HG03103 (cell line): Measurements from ENCODE around the gene PLIN1.

Experiments used
- ATAC-seq: cut with Tn5 transposase; IDR thresholded peaks from one replicate; pipeline ENCODE4 v1.9.1; 2021; ENCODE audit warnings: low read depth; ENCODE audit not compliant: unreplicated experiment

The PLIN1 gene

DNA sequence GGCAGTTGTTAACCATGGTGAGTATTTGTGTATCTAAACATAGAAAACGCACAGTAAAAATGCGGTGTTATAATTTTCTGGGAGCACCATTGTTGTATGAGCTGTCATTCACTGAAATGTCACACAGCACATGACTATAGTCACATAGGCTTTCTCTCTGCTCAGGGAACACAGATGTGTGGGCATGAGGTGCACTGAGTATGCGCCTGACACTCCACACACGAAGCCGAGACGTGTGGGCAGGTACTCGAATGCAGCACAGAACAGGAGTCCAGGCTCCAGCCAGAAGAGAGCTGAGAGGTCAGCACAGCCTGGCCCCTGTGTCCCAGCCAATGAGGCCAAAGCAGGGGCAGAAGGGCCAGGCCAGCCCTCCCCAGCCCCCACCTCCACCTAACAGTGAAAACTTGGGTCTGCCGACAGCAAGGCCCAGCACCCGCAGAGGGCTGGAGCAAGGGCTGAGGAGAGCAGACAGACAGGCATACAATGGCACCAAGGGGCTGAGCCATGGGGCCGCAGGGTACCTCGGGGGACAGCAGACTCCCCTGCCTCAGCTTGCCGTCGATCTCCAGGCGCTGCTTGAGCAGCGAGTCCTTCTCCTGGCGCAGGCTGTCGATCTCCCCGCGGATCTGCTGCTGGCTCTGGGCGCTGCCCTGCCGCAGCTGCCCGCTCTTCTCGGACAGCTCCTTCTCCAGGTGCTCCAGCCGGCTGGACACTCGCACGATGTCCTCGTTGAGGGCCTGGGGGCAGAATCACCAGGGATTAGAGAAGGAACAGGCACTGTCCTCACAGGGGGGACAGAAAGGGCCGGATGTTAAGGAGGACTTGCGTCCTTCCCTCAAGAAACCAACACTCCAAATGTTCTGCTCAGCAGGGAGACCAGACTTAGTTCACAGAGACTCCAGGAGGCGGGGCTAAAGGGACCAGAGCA, 47.9 kb downstream of the PLIN1 start:
- ATAC-seq, result no peak

DNA sequence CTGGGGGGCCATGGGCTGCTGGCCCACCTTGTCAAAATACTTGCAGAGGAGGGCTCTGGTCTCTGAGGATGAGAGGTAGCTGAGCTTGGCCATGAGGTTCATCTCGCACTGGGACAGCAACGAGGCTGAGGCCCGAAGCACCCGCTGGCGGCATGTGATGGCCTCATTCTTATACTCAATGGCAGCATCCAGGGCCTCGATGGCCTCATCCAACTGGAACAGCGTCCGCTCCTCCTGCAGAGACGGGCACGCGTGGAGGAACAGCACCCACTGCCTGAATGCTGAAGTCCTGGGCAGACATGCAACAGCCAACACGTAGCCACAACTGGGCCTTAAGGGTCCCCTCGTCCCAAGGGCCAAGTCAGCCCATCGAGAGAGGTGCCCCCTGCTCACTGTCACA, 48.9 kb downstream of the PLIN1 start:
- no peak for ATAC-seq

DNA sequence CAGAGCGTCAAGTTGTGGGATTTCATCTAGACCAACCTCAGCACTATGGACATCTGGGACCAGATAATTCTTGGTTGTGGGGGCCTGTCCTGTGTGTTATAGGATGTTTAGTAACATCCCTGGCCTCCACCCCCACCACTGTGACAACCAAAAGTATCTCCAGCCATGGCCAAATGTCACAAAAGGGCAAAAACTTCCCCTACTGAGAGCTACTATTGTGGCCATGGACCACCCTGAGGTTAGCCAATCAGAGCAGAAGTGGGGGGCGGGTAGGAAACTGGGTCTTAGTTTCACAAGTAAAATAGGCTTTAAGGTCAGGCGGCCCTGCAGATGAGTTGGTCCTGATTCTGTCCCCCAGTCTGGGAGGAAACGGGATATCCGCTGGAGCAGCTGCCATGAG, 49.3 kb downstream of the PLIN1 start:
- no peak for ATAC-seq

DNA sequence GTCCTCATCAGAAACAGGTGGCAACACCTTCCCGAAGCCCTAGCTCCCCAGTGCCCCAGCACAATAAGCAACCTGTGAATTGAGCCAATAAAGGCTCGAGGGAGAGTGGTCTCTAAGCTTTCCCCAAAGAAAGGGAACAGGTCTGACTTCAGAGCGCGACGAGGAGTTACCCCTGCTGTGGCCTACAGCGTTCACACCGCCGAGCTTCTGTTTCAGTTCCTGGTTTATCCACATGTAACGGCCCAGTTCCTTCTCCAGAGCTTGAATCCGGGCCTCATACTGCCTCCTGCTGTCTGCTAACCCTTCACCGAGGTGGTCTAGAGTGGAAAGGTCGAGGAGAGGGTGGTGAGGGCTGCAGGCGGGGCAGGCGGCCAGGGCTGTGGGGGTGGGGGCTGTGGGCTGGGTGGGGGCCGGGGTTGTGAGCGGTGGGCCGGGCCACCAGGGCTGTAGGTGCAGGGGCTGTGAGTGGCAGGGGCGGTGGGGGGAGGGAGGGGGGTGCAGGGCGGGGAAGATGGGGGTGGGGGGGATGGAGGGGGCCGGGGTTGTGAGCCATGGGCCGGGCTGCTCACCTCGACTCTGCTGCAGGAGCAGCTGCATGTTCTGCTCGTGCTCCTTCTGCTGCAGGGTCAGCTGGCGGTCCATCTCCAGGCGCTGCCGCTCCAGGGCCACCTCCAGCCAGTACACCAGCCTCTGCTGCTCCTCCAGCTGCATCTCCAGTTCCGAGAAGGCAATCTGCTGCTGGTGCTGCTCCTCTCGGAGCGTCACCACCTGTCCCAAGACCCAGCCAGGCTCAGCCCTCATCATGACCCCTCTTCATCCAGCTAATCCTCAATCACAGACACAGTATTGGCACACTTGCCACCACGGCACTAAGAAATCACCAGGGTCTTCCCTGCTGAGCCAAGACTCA, 50.1 kb downstream of the PLIN1 start:
- no peak for ATAC-seq

DNA sequence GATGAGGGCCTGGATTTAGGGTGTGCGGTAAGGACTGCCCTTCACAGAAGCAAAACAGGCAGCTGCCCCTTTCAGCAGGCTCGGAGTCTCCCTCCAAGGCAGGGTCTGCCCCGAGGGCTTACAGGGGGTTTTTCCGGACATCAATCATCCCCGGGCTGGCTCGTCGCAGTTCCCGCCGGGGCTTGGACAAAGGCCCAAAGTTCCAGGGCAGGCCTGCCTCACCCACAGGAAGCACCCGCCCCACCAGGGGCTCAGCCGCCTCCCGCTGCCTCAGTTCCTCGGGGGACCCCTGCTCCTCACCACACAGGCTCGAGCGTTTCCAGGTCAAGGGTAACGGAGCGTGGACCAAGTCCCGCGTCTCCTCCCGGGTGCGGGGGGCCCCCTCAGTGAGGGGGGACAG, 50.9 kb downstream of the PLIN1 start:
- ATAC-seq, result no peak

DNA sequence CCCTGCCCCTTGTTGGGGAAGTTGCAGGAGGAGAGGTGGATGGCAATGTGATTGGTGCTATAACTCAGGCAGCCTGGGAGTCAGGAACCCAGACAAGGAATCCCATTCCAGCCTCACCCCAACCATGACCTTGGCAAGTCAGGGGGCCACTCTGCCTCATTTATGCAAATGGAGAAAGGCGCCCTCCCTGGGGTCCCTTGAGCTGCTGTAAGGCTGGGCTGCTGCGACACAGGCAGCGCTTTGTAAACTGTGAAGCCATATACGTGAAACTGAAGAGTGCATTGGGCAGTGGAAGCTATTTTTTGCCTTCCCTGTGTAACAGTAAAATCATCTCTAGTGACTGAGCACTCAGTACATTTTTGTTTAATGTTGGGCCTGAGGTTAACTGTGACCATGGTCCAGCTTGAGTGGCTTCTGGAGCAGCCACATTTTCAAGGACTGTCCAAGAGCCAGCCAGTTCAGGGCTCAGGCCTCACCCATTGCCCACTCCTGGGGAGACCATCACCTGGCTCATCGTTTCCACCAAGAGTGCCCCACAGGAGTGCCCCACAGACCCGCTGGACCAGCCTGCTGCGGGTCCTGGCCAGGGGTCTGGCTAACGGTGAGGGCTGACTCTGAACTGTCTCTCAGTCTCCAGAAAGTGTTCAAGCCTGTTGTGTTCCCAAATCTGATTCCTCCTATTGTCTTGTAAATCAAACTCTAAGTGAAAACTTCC, 51.8 kb downstream of the PLIN1 start:
- no peak for ATAC-seq

DNA sequence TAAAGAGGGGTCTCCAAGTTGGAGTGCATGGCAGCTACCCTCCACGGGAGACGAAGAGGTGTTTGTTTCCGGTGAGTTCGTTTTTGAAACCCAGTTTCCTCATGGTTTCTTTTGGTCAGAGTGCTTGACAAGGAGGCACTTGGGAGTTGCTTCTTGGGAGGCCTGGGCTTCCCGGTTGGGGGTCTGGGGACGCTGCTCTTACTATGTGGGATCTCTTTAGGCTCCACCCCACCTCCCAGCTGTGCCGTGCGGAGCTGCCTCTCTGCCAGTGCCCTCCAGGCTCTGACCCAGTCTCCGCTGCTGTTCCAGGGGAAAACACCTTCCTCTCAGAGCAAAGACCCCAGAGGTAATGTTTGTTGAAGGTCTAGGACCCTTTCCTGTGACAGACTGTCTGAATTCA, 53.5 kb downstream of the PLIN1 start:
- ATAC-seq, result no peak

DNA sequence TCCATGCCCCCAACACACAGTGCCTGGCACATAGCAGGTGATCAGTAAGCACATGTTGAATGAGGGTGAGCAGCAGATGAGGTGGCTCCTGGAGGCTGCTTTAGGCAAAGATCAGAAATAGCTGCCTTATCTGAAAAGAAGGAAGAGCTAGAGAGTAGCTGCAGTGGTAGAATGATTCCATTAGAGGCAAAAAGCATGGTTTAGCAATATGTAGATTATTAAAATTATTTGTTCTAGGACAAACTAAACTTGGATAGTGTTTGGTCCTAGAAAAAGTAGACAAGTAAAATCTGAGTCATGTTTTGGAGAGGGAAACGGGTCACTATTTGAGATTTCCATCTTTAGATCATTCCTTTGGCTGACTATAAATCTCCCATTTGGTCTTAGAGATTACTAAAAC, 56.0 kb downstream of the PLIN1 start:
- no peak for ATAC-seq

DNA sequence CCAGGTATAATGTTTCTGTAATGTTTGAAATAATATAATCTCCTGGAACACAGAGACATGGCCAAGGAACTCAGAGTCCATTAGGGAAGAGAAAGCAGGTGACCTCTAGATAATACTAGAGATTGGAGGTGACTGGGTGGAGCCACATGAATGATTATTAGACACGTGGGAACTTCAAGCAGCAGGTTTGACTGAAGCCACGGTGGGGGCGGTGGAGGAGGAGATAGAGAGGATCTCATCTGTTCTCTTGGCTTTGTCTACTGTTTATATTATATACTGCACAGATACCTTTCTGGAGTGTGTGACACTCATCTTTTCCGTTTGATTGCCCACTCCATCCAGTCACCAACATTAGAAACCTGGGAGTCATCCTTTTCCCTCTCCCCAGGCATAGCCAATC, 57.6 kb downstream of the PLIN1 start:
- no peak for ATAC-seq

DNA sequence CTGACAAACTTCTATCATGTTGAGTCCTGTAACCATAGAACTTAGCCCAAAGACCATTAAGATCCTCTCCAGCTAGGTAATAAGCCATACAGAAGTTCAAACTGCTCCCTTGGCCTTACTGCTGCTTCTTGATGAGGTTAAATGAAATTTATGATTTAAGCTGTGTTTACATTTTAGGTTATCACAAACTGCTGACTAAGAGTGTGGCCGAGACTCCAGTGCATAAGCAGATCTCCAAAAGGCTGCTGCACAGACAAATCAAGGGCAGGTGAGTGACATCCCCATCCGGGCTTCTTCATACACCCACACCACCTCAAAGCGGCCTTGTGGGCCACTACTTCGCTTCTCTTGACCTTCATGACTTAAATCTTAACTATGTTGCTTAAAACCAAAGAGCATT, 62.9 kb downstream of the PLIN1 start:
- no peak for ATAC-seq

DNA sequence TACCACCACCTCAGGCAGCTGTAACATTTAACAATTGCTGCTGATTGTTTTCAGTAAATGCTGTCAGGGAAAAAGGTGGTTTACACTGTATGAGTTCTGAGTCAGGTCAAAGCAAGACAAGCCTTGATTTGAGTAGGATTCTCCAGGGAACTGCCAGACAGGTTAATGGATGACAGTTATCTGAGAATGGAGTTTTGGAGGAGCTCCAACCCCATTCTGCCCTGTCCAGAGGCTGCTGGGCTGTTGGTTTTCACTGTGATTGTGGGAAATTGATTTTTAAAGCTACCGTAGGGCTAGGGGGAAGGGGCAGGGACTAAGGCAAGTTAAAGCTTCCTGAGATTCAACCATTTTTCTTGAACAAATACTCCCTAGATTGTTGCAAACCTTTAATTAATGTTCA, 64.0 kb downstream of the PLIN1 start:
- no peak for ATAC-seq
